WI38 (cell line): ENCODE data around the gene NLRP2B.
"Not testable (repeated sequence)": the region's sequence is repeated elsewhere in the genome, so short reads cannot be mapped to it uniquely, and the experiment has no call there.

ENCODE experiments used
- H3K4me3 ChIP-seq: 2 replicates; pipeline ENCODE4 v1.5.1; 2011; ENCODE audit warnings: low read depth, mild to moderate bottlenecking, control low read depth, low read length
- CTCF ChIP-seq: IDR thresholded peaks from 2 replicates; pipeline ENCODE4 v1.5.1; 2012; ENCODE audit warnings: low read depth, mild to moderate bottlenecking, control low read depth, low read length

NLRP2B gene

GRCh38 chrX:57641338-57641737, 38.7 kb downstream of the NLRP2B start:
- TF ChIP-seq CTCF: no peak
- H3K4me3 ChIP-seq: no peak overlapping the region

GRCh38 chrX:57640674-57641016, 39.4 kb downstream of the NLRP2B start:
- TF ChIP-seq CTCF: no peak
- H3K4me3 ChIP-seq: no peak overlapping the region

- not testable (repeated sequence) for H3K4me3 ChIP-seq
Observed at GRCh38 chrX:57629438-57629837, 50.6 kb downstream of the NLRP2B start.
